Measurements from ENCODE around the gene DBH.
"Not testable (repeated sequence)": the region's sequence is repeated elsewhere in the genome, so short reads cannot be mapped to it uniquely, and the experiment has no call there.

DBH gene

DNA sequence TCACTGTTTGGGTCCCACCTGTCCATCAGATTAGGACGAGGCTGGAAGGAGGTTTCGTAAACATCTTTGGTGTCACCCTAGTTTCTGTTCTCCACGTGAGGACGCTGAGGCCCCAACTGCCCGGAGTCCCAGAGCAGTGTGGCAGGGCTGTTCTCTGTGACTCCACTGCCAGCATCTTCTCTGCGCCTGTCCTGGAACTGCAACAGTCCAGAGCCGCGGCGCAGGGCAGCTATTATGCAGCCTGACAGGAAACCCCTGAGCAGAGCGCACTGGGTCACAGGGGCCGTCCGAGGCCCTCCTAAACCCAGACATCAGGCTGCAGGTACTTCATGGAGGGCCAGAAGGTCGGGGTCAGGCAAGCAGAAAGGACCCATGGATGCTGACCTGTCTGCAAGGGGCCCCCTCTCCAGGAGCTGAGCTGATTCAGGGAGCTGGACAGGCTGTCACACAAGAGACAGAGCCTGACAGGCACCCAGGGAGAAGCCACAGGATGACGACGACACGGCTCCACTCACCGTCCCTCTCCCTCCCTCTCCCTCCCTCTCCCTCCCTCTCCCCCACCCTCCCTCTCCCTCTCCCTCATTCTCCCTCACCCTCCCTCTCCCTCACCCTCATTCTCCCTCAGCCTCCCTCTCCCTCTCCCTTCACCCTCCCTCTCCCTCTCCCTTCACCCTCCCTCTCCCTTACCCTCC is 31.7 kb downstream of the DBH start:
- no peak for DNase-seq

DNA sequence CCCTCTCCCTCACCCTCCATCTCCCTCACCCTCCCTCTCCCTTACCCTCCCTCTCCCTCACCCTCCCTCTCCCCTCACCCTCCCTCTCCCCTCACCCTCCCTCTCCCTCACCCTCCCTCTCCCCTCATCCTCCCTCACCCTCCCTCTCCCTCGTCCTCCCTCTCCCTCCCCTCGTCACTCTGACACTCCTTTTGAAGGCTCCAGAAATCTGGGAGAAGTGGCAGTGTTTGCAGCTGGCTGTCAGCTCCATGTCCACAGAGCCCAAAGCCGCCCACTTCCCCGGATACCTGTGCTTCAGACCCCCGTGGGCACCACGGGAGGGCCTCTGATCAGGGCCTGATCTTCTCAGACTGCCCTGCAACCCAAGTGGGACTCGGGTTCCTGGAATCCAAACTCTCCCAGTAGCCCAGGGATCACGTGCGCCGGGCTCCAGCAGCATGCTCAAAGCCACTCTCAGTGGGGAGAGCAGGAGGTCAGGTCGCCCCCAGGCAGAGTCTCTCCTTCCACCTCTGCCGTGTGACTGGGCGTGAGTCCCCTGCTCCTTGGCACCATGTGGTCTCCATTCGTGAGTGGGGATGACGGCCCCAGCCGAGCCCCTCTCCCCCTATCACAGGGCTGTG is 33.1 kb downstream of the DBH start:
- no peak for DNase-seq

GRCh38 chr9:133670466-133670865 is 34.3 kb downstream of the DBH start:
- no peak for DNase-seq

- no peak for DNase-seq
Measured at GRCh38 chr9:133671371-133671770, 35.2 kb downstream of the DBH start.

- DNase-seq, result no peak
Measured at GRCh38 chr9:133672503-133673257, 36.5 kb downstream of the DBH start.

GRCh38 chr9:133673258-133673655 is 37.1 kb downstream of the DBH start:
- no peak for DNase-seq

DNA sequence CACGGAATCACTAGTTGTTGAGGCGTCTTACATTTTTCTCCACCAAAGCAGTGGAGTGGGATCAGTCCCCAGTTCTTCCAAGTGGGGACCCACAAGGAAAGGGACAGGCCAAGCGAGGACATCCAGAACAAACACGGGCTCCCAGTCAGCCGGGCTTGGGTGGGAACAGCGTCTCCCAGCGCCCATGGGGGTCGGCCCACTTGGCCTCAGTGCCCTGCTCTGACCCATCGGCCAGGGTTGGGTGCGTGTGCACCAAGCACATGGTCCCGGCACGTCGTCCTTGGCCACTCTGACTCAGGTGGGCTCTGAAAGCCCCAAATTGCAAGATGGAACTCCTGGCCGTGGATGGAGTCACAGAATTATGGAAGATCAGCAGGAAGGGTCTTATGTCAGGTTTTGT is 37.9 kb downstream of the DBH start:
- DNase-seq, result no peak

DNA sequence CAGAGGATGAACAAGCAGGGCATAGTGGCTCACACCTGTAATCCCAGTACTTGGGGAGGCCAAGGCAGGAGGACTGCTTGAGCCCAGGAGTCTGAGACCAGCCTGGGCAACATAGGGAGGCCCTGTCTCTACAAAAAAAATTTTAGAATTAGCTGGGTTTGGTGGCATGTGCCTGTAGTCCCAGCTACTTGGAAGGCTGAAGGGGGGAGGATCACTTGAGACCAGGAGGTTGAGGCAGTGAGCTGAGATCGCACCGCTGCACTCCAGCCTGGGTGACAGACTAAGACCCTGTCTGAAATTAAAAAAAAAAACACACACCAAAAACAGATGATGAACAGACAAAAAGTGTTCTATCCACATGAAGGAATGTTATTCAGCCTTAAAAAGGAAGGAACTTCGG is 39.6 kb downstream of the DBH start:
- not testable (repeated sequence) for DNase-seq

DNA sequence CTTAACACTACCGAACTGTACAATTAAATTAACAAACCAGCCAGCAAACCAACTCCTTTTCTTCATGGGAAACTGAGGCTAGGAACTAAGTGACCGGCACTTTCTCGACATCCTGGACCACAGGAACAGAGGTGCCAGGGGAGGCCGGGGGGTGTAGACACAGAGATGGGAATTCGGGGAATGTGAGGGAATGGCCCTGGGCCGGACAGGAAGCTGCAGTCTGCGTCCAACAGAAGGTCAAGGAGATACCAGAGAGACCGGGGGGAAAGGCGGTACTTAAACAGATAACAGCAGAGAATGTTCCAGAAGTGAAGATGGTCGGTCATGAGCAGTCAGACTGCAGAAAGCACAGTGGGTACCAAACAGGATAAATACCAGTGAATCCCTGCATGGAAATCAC is 40.3 kb downstream of the DBH start:
- DNase-seq, result no peak

DNA sequence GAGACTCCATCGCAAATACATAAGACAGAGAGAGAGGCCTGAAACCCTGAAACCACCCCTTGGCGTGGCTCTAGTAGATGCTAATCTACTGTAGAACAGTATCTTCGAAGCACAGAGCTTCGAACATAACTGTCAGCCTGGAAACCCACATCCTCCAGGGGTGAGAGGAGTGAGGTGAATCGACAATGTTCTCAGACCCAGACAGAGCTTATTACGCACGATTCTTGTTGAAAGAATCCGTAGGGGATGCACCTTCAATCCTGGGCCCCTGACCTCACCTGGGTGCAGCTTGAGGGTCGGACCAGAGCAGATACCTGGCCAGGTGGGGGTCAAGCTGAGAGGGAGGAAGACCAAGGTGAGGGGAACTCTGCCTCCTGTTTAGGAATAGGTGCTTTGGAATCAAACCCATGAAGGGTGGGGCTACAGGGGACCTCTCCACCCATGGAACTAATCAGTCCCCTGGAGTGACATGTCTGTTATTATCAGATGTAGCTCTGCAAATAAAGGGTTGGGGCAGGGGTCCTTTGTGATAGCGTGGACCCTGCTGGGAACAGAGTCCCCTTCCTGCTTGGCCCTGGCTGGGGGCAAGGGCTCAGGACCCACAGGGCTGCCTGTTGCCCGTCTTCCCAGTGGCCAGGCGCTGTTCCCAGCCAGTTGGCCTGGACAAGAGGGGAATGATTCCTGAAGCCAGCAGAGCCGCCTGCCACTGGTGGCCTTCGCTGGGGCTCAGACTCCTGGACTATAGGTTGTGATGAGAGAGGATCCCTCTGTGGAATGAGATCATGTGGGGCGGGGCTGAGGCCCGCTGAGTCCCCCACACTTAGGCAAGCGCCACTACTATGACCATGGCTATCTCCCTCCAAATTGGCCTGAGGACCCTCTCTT is 41.2 kb downstream of the DBH start:
- DNase-seq, result no peak

- DNase-seq, result no peak
Measured at GRCh38 chr9:133679056-133679455, 42.9 kb downstream of the DBH start.

GRCh38 chr9:133679466-133680061 is 43.4 kb downstream of the DBH start:
- DNase-seq, result no peak

- DNase-seq, result no peak
Measured at GRCh38 chr9:133680250-133680975, 44.2 kb downstream of the DBH start.

DNA sequence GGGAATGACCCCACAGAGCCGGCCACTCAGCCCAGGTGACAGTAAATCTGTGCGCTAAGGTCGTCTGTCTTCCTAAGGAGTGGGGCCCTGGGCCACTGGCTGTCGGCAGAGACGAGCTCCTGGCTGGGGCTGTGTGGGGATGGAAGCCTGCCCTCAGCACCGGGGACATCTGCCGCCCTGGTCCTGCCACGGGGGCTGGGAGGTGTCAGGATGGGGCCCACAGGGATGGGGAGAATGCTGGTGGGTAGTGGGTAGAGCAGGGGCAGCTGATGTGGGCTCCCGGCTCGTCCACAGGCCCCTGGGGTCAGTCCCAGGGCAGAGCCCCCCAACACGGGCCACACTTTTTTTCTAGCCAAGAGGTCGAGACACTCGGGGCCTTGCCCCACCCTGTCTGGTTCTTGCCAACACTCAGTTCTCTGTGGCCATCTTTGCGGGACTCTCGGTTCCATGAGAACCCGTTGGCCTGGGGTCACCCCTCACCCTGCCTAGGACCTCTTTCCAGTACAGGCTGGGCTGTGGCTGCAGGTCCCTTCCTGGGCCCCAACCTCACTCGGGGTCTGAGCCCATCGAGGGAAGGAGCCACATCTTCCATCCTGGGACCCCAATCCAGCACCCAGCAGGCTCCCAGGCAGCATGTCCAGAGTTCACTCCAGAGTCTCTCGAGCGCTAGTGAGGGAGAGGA is 45.0 kb downstream of the DBH start:
- no peak for DNase-seq

DNA sequence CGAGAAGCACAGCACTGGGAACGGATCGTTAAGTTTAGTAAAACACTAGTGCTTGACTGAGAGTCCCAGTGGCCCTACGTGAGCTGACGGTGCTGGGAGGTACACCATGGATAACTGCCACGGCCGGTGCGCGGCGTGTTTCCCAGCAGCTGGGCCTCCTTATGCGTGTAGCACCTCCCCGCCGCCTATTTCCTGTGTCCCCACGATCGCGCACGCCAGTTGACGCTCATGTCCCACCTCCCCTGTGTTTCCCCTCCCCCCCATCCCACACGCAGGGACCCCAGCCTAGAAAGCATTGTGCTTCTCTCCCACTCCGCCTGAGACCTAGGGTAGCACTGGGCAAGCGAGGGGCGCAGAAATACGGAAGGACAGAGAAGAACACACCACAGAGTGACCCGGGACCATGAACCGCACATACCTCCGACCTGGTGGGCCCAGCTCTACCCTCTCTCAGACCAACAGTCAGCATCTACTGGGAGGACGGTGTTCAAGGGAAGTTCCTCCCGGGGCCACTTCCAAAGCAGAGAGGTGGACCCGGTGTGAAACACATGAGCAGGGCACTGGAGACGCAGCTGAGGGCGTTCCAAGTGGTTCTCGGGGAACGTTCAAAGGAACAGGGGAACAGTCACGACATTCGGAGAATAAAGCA is 45.6 kb downstream of the DBH start:
- DNase-seq, result no peak

DNA sequence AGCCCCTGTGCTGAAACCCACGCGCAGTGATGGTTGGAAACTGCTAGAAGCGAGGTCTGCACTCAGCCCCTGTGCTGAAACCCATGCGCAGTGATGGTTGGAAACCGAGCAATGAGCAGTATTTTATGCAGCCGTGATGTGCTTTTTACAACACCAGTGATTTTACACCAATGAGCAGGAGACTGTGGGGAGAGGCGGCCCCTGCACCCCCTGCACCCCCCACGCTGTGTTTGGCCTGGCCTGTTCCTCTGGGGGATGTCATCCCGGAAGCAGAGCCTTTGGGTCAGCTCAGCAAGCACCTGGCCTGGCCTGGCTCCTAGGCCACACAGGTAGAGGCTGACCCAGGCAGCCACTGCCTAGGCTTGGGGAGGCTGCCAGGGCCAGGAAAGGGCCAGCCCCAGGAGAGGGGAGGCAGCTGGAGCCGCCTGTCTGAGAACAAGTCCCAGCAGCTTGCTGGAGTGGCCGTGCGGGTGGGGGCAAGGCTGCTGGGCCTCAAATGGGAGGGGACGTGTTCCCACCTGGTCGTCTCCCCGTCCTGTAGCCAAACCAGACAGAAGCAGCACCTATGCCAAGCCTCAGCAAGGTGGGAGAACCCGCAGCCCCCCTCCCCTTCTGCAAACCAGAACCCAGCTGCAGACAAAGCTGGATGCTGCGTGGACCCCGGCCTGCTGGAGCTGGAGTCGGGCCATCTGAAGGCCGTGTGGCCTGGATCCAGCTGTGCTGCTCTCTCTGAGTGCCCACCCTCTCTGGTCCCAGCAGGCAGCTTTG is 46.8 kb downstream of the DBH start:
- no peak for DNase-seq

- no peak for DNase-seq
Measured at GRCh38 chr9:133683586-133684120, 47.5 kb downstream of the DBH start.

- DNase-seq, result no peak
Measured at GRCh38 chr9:133684121-133684935, 48.2 kb downstream of the DBH start.

GRCh38 chr9:133684936-133685361 is 48.8 kb downstream of the DBH start:
- DNase-seq, result no peak

Data from 8988T (cell line).